OCI-LY7 (cell line): ENCODE data around the gene TFB1M.

ENCODE experiments used
- EZH2phosphoT487 ChIP-seq: fragments of 200-600 bp; sonication (generic); IDR thresholded peaks from 2 replicates; pipeline ENCODE4 v1.6.1; 2018; ENCODE audit warnings: low read depth, borderline replicate concordance, mild to moderate bottlenecking, mixed run types, antibody characterized with exemption, low read length, moderate library complexity, mixed read lengths
- TF ChIP-seq, protein P1 (sequence below): fragments of 200-600 bp; sonication (generic); conservative IDR thresholded peaks from 2 replicates; pipeline ENCODE4 v1.5.1; 2014; ENCODE audit warnings: mild to moderate bottlenecking, antibody characterized with exemption, low read length, moderate library complexity, mixed read lengths

DNA sequence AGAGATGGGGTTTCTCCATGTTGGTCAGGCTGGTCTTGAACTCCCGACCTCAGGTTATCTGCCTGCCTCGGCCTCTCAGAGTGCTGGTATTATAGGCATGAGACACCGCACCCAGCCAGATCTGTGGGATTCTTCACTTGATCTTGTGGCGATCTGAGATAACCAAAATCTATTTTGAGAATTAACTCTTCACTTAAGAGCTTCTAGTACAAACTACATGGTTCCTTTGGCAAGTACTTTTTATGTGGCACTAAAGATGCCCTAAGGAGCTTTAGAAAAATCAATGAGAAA lies 37.8 kb upstream of the TFB1M start:
- TF ChIP-seq, protein P1, sequence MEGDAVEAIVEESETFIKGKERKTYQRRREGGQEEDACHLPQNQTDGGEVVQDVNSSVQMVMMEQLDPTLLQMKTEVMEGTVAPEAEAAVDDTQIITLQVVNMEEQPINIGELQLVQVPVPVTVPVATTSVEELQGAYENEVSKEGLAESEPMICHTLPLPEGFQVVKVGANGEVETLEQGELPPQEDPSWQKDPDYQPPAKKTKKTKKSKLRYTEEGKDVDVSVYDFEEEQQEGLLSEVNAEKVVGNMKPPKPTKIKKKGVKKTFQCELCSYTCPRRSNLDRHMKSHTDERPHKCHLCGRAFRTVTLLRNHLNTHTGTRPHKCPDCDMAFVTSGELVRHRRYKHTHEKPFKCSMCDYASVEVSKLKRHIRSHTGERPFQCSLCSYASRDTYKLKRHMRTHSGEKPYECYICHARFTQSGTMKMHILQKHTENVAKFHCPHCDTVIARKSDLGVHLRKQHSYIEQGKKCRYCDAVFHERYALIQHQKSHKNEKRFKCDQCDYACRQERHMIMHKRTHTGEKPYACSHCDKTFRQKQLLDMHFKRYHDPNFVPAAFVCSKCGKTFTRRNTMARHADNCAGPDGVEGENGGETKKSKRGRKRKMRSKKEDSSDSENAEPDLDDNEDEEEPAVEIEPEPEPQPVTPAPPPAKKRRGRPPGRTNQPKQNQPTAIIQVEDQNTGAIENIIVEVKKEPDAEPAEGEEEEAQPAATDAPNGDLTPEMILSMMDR: no peak
- TF ChIP-seq EZH2phosphoT487: no peak
